ENCODE data around the gene EEF1AKMT1. TPM values are rescaled to one million over a fixed set of nuclear protein-coding genes. Genes with fewer than 3 reads are reported as not detected.

EEF1AKMT1 gene
- total RNA-seq, 1 donor from 2014 or later, result 5.3 TPM

DNA sequence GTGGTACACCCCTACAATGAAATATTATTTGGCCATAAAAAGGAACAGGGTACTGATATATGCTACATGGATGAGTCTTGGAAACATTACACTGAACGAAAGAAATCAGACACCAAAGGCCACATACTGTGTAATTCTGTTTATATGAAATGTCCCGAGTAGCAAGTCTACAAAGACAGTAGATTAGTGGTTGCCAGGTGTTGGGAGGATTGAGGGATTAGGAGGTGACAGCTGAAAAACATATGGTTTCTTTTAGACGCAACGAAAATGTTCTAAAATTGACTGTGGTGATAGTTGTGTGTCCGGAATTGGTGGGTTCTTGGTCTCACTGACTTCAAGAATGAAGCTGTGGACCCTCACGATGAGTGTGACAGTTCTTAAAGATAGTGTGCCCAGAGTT, 35.1 kb downstream of the EEF1AKMT1 start:
- Histone ChIP-seq H3K36me3 (ENCODE audit: control insufficient read depth, insufficient read depth, low read length) (no peaks in the 10 kb centered on the region), H3K27me3 (ENCODE audit: control insufficient read depth, insufficient read depth, low read length) (no peaks in the 10 kb centered on the region), H3K4me3 (ENCODE audit: low read depth, low read length) (no peak overlapping the region)
- FAIRE-seq (no peak), DNase-seq (ENCODE audit: low read depth) (no peak)
- TF ChIP-seq, protein P1, sequence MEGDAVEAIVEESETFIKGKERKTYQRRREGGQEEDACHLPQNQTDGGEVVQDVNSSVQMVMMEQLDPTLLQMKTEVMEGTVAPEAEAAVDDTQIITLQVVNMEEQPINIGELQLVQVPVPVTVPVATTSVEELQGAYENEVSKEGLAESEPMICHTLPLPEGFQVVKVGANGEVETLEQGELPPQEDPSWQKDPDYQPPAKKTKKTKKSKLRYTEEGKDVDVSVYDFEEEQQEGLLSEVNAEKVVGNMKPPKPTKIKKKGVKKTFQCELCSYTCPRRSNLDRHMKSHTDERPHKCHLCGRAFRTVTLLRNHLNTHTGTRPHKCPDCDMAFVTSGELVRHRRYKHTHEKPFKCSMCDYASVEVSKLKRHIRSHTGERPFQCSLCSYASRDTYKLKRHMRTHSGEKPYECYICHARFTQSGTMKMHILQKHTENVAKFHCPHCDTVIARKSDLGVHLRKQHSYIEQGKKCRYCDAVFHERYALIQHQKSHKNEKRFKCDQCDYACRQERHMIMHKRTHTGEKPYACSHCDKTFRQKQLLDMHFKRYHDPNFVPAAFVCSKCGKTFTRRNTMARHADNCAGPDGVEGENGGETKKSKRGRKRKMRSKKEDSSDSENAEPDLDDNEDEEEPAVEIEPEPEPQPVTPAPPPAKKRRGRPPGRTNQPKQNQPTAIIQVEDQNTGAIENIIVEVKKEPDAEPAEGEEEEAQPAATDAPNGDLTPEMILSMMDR (IDR thresholded peaks at IDR 0.05; ENCODE audit: insufficient read depth, low read length, severe bottlenecking), result no peak

DNA sequence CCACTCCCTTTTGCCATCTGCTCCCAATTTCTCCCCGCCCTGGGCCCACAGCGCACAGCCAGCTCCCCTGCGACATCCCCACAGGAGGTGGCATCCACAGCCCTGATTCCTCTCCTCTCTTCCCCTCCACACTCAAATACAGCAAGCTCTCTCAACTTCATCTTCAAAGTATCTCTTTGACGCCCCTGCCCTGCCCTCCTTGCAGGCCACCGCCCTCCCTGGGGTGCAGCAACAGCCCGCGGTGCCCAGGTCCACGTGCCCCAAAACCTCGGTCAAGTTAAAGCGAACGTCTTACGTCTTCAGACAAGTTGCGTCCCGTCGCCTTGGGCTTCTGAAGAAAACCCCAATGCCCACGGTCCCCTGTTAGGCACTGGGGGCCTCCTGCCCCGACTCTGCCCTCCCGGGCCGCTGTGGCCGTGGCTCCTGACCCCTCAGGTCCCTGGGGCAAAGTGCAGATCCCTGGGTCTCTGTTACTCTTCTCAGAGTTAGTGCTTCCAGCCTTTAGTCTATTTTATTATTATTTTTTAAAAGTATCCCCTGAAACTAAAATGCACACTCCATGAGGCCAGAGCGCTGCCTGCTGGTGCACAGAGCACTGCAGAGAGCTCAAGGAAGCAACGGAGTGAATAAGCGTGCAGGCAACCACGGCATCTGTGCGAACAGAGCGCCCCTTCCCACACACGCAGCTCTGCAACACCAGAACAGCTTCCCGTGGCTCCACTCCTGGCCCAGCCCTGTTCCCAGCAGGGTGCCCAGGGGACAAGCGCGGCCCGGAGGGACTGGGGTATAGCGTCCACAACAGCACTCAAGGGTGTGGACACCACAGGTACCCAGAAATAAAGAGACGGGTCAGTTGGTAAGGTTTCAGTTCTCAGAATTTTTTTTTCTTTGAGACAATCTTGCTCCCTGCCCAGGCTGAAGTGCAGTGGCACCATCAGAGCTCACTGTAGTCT, 43.9 kb downstream of the EEF1AKMT1 start:
- peaks cover 2% of the 10 kb centered on the region for H3K36me3 ChIP-seq (ENCODE audit: control insufficient read depth, insufficient read depth, low read length)
- no peaks in the 10 kb centered on the region for H3K27me3 ChIP-seq (ENCODE audit: control insufficient read depth, insufficient read depth, low read length)
- H3K4me3 ChIP-seq (ENCODE audit: low read depth, low read length), result no peak overlapping the region
- no peak for DNase-seq (ENCODE audit: low read depth)
- TF ChIP-seq, protein P1 (IDR thresholded peaks at IDR 0.05; ENCODE audit: insufficient read depth, low read length, severe bottlenecking), result no peak
- no peak for FAIRE-seq

DNA sequence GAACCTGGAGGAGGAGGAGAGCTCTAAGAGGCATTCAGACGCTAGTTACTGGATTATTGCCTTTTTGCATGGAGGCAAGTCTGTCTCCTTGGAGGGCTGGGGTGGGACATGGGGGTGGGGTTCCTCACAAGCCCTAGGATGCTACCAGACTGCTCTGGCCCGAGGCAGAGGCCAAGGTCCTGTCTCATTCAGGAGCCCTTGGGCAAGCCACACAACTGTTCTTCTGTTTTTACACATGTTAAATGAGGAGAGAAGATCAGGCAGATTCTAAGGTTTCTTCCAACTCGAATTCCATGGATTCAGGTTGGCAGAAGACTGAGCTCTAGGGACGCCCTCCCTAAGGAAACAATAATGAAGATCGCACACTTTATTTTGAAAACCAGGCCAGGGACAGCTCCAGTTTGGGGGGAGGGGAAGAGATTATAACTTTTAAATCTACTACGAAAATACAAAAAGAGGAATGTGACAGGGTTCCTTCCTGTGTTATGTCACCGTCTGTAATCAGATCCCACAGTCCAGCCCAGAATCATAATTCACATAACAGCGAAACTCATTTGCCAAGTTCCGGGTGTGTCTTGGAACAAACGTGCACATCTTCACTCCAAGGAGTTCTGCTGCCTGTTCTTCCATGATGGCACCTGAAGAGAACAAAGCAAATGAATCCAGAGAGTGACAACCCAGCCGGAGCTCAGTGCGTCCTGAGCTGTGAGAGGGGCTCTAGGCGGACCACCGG, 45.0 kb downstream of the EEF1AKMT1 start:
- no peaks in the 10 kb centered on the region for H3K27me3 ChIP-seq (ENCODE audit: control insufficient read depth, insufficient read depth, low read length)
- no peak for FAIRE-seq
- H3K4me3 ChIP-seq (ENCODE audit: low read depth, low read length), result no peak overlapping the region
- DNase-seq (ENCODE audit: low read depth), result no peak
- H3K36me3 ChIP-seq (ENCODE audit: control insufficient read depth, insufficient read depth, low read length), result peaks cover 2% of the 10 kb centered on the region
- TF ChIP-seq, protein P1 (IDR thresholded peaks at IDR 0.05; ENCODE audit: insufficient read depth, low read length, severe bottlenecking), result no peak

DNA sequence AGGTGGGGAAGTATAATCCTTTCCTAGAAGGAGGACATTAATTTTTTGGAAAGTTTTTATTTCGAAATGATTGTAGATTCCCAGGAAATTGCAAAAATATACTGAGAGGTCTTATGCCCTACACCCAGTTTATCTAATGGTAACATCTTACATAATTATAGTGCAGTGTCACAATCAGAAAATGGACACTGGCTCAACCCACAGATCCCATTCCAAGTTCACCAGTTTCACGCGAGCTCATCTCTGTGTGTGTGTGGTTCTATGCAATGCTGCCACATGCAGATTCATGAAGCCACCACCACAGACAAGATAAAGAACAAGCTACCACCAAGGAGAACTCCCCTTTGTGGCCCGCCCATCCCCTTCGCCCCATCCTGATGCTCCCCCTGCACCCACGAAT, 45.9 kb downstream of the EEF1AKMT1 start:
- FAIRE-seq, result no peak
- TF ChIP-seq, protein P1 (IDR thresholded peaks at IDR 0.05; ENCODE audit: insufficient read depth, low read length, severe bottlenecking), result no peak

DNA sequence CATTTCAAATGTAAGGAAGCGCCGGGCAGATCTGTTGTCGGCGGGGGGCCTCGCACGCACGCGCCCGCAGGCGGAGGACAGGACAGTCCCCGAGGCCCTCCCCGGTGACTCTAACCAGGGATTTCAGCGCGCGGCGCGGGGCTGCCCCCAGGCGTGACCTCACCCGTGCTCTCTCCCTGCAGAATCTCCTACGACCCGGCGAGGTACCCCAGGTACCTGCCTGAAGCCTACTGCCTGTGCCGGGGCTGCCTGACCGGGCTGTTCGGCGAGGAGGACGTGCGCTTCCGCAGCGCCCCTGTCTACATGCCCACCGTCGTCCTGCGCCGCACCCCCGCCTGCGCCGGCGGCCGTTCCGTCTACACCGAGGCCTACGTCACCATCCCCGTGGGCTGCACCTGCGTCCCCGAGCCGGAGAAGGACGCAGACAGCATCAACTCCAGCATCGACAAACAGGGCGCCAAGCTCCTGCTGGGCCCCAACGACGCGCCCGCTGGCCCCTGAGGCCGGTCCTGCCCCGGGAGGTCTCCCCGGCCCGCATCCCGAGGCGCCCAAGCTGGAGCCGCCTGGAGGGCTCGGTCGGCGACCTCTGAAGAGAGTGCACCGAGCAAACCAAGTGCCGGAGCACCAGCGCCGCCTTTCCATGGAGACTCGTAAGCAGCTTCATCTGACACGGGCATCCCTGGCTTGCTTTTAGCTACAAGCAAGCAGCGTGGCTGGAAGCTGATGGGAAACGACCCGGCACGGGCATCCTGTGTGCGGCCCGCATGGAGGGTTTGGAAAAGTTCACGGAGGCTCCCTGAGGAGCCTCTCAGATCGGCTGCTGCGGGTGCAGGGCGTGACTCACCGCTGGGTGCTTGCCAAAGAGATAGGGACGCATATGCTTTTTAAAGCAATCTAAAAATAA, 52.1 kb downstream of the EEF1AKMT1 start:
- Histone ChIP-seq H3K27me3 (ENCODE audit: control insufficient read depth, insufficient read depth, low read length) (peaks cover 4% of the 10 kb centered on the region), H3K4me3 (ENCODE audit: low read depth, low read length) (peak overlapping the region; percentile 30), H3K36me3 (ENCODE audit: control insufficient read depth, insufficient read depth, low read length) (no peaks in the 10 kb centered on the region)
- TF ChIP-seq, protein P1 (IDR thresholded peaks at IDR 0.05; ENCODE audit: insufficient read depth, low read length, severe bottlenecking), result no peak
- FAIRE-seq, result no peak
- DNase-seq (ENCODE audit: low read depth), result peak; percentile 53

More for the DNA sequence above, 45.9 kb downstream of the EEF1AKMT1 start:
- H3K36me3 ChIP-seq (ENCODE audit: control insufficient read depth, insufficient read depth, low read length), result peaks cover 2% of the 10 kb centered on the region
- H3K4me3 ChIP-seq (ENCODE audit: low read depth, low read length), result no peak overlapping the region
- H3K27me3 ChIP-seq (ENCODE audit: control insufficient read depth, insufficient read depth, low read length), result no peaks in the 10 kb centered on the region
- no peak for DNase-seq (ENCODE audit: low read depth)

All from bronchial epithelial cell (primary cell).